MCF 10A (cell line): ENCODE data around the gene KCTD1. TPM values are rescaled to one million over a fixed set of nuclear protein-coding genes. Genes with fewer than 3 reads are reported as not detected.

Experiments
- BruUV-seq: library from RNA; stranded (reverse); fragments of 400-500 nt; replicated peaks from 2 replicates; lab custom pipeline; 2021; lab: Mats Ljungman, UMichigan
- CTCF ChIA-PET: fragments of 300-600 bp; sonication (Branson Sonifier 250); formaldehyde crosslinking; extraction: SDS; loops from one replicate; lab custom pipeline; 2021; ENCODE audit warnings: antibody characterized with exemption, inconsistent platforms; lab: Yijun Ruan, JAX
- POLR2A ChIA-PET: fragments of 300-600, 350-650 bp; sonication (Branson Sonifier 250); formaldehyde crosslinking; extraction: SDS; loops from one replicate; lab custom pipeline; 2020; ENCODE audit warnings: antibody characterized with exemption, inconsistent platforms; lab: Yijun Ruan, JAX
- DNase-seq: peaks from one replicate; pipeline ENCODE4 v3.0.0-alpha.2; 2018; ENCODE audit not compliant: unreplicated experiment
- H3K27ac Mint-ChIP-seq: one replicate; pipeline ENCODE4 v1.8.0; 2022; ENCODE audit warnings: mild to moderate bottlenecking, low read depth, mixed read lengths; ENCODE audit not compliant: unreplicated experiment
- H3K27me3 Mint-ChIP-seq: one replicate; pipeline ENCODE4 v1.8.0; 2022; ENCODE audit warnings: mixed read lengths; ENCODE audit not compliant: insufficient read depth, unreplicated experiment
- H3K36me3 Mint-ChIP-seq: one replicate; pipeline ENCODE4 v1.8.0; 2022; ENCODE audit warnings: mild to moderate bottlenecking, moderate library complexity, mixed read lengths; ENCODE audit not compliant: insufficient read depth, unreplicated experiment
- H3K4me1 Mint-ChIP-seq: one replicate; pipeline ENCODE4 v1.8.0; 2022; ENCODE audit warnings: mixed read lengths; ENCODE audit not compliant: insufficient read depth, unreplicated experiment
- H3K4me3 Mint-ChIP-seq: one replicate; pipeline ENCODE4 v1.8.0; 2022; ENCODE audit warnings: mild to moderate bottlenecking, moderate library complexity, mixed read lengths; ENCODE audit not compliant: unreplicated experiment
- H3K9me3 Mint-ChIP-seq: one replicate; pipeline ENCODE4 v1.8.0; 2022; ENCODE audit warnings: mixed read lengths; ENCODE audit not compliant: unreplicated experiment
- CTCF ChIP-seq: fragments of 200-600 bp; IDR thresholded peaks from one replicate; pipeline ENCODE4 v1.8.0; 2022; ENCODE audit warnings: antibody characterized with exemption, mild to moderate bottlenecking; ENCODE audit not compliant: unreplicated experiment
- intact Hi-C: fragments of 100-400 bp; cut with micrococcal nuclease; formaldehyde crosslinking; loops from 2 replicates; pipeline ENCODE4 v1.14.1; 2022
- total RNA-seq: library from RNA; stranded (reverse); gene quantifications from 2 replicates; pipeline ENCODE4 v1.2.3, GENCODE V29; 2022

KCTD1 gene
- total RNA-seq, 1 experiment from 2014 or later, result 37.9 TPM

DNA sequence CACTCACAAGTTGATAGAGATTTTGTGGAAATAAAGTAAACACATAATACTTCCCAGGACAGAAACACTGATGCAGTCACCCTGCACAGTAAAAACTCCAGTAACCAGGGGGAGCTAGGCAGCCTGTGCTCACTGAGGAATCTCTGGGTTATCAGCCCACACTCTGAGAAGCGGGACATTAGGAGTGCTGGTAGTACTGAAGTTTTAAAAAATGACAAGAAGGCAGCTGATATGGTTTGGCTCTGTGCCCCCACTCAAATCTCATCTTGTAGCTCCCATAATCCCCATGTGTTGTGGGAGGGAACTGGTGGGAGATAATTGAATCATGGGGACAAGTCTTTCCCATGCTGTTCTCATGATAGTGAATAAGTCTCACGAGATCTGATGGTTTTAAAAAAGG is 31.4 kb downstream of the KCTD1 start:
- peaks cover 8% of the 10 kb centered on the region for H3K36me3 Mint-ChIP-seq
- no peaks in the 10 kb centered on the region for H3K27me3 Mint-ChIP-seq
- TF ChIP-seq CTCF, result no peak
- no TSS peak for BruUV-seq
- peaks cover 17% of the 10 kb centered on the region for H3K4me1 Mint-ChIP-seq
- H3K9me3 Mint-ChIP-seq, result no peaks in the 10 kb centered on the region
- no peak overlapping the region for H3K27ac Mint-ChIP-seq
- POLR2A ChIA-PET, result no interaction called here
- no peak overlapping the region for H3K4me3 Mint-ChIP-seq
- no peak for DNase-seq
- CTCF ChIA-PET, result no interaction called here
- intact Hi-C loops, result no loop called here

- TF ChIP-seq CTCF, result no peak
- H3K4me1 Mint-ChIP-seq, result peaks cover 17% of the 10 kb centered on the region
- no peaks in the 10 kb centered on the region for H3K27me3 Mint-ChIP-seq
- ChIA-PET CTCF (interaction anchor here (0.6 to 0.7 kb wide), 2 partner anchors 57 to 1084 kb away, joined by 3 read pairs; no protein-coding TSS in a partner anchor), POLR2A (interaction anchor here (0.6 kb wide), 1 partner anchor 524 kb away, joined by 3 read pairs; no protein-coding TSS in a partner anchor)
- H3K9me3 Mint-ChIP-seq, result no peaks in the 10 kb centered on the region
- BruUV-seq, result no TSS peak
- intact Hi-C loops, result no loop called here
- H3K4me3 Mint-ChIP-seq, result no peak overlapping the region
- peak overlapping the region; percentile 0 for H3K27ac Mint-ChIP-seq
- H3K36me3 Mint-ChIP-seq, result peaks cover 11% of the 10 kb centered on the region
- DNase-seq, result no peak
Measured at GRCh38 chr18:26515643-26516487, 32.5 kb downstream of the KCTD1 start.

DNA sequence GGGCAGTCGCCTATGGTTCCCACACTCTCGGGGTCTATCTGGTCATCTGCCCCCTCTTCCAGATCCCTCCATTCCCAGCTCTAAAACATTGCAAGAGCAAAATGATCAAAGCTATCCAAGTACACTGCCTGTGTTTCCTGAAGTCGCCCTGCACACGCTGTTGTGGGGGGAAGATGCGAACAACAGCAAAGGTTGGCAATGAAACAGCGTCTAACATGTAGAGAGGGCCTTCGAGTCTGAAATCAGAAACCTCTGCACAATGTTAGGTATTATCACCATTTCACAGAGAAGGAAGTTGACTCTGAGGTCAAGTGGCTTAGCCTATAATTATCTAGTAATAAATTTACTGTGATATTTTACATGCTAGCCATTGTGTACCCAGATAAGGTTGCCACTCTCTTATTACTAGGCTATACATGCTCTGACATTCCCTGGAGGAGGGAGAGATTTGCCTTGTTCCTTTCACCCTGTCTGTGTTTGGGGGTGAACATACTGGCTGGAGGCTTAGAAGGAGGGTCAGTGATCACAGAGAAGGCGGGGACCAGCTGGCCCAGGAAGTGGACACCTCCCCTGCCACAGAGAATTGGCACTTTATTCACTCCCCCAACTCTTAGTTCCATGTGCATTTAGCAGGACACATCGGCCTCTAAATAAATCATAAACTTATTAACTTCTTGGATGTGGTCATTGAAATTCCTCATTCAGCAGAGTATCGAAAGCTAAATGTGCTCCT is 36.8 kb downstream of the KCTD1 start:
- CTCF ChIA-PET, result no interaction called here
- Mint-ChIP-seq H3K27ac (no peak overlapping the region), H3K36me3 (peaks cover 20% of the 10 kb centered on the region), H3K4me3 (no peak overlapping the region), H3K9me3 (no peaks in the 10 kb centered on the region), H3K4me1 (peaks cover 17% of the 10 kb centered on the region), H3K27me3 (no peaks in the 10 kb centered on the region)
- no TSS peak for BruUV-seq
- intact Hi-C loops, result no loop called here
- no peak for DNase-seq
- no peak for TF ChIP-seq CTCF
- POLR2A ChIA-PET, result interaction anchor here (1.5 kb wide), 1 partner anchor 70 kb away, joined by 4 read pairs; no protein-coding TSS in a partner anchor

DNA sequence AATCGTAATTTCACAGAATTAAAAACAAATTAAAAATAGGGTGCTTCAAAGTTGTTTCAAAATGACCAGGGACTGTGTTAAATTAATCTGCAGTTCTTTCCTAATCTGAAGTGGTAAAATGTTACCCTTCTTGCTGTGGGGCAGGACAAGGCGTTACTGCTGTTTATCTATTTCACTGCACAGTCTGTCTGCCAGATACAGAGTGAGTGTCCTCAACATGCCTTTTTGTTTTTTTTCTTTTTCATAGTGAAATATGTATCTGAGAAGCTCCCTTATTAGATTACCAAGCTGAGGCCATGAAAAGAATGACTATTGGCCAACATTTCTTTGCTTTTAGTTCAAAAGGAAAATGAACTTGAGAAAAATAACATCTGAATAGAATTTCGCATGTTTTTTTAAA is 38.0 kb downstream of the KCTD1 start:
- TF ChIP-seq CTCF, result no peak
- CTCF ChIA-PET, result interaction anchor here (0.7 to 0.8 kb wide), 2 partner anchors 215 to 620 kb away, joined by 3 to 5 read pairs; no protein-coding TSS in a partner anchor
- Mint-ChIP-seq H3K4me1 (peaks cover 10% of the 10 kb centered on the region), H3K36me3 (peaks cover 23% of the 10 kb centered on the region), H3K27ac (no peak overlapping the region), H3K9me3 (no peaks in the 10 kb centered on the region), H3K4me3 (no peak overlapping the region), H3K27me3 (no peaks in the 10 kb centered on the region)
- intact Hi-C loops, result no loop called here
- POLR2A ChIA-PET, result no interaction called here
- no peak for DNase-seq
- BruUV-seq, result no TSS peak
